HepG2 (cell line): Measurements from ENCODE around the gene ANKS3. TPM values are rescaled to one million over a fixed set of nuclear protein-coding genes. Genes with fewer than 3 reads are reported as not detected.

Source experiments
- ATAC-seq: fragments of 200-7000 bp; cut with Tn5 transposase; 3 replicates; pipeline ENCODE4 v1.9.1; 2020; ENCODE audit warnings: mild to moderate bottlenecking, moderate library complexity
- BruUV-seq: library from RNA; stranded (reverse); fragments of 400-500 nt; replicated peaks from 2 replicates; lab custom pipeline; 2021; lab: Mats Ljungman, UMichigan
- CTCF ChIA-PET: fragments of 300-600 bp; formaldehyde crosslinking; extraction: SDS; loops from one replicate; lab custom pipeline; 2021; ENCODE audit warnings: low total read pairs, inconsistent platforms, low intra/inter-chr PET ratio; lab: Yijun Ruan, JAX
- POLR2A ChIA-PET: fragments of 350-600 bp; sonication (Branson Sonifier 250); formaldehyde crosslinking; loops from one replicate; lab custom pipeline; 2020; ENCODE audit warnings: antibody characterized with exemption, inconsistent platforms; lab: Yijun Ruan, JAX
- DNase-seq: peaks from one replicate; pipeline ENCODE4 v3.0.0-alpha.2; 2015; ENCODE audit warnings: low spot score
- FAIRE-seq: peaks from 3 replicates; lab custom pipeline; 2011; peaks lifted over from hg19 to GRCh38; lab: Jason Lieb, UNC
- H2AFZ ChIP-seq: one replicate; pipeline ENCODE4 v1.6.1; 2011; ENCODE audit warnings: low read length, inconsistent platforms
- H3K27ac ChIP-seq: fragments of 300-600 bp; 3 replicates; pipeline ENCODE4 v1.8.0; 2011; ENCODE audit warnings: mixed run types, mild to moderate bottlenecking, mixed read lengths, low read length, inconsistent platforms; ENCODE audit not compliant: insufficient read depth; ENCODE audit errors: extremely low read length
- H3K27me3 ChIP-seq, 2 experiments: fragments of 200-600 bp in 1 of 2; 2 replicates in 1 of 2; 3 replicates in 1 of 2; pipeline versions ENCODE4 v1.6.0 to v1.8.0; 2011; ENCODE audit warnings: low read length in 2 of 2, mild to moderate bottlenecking in 2 of 2, moderate library complexity in 2 of 2, inconsistent platforms in 1 of 2; ENCODE audit not compliant: insufficient read depth in 2 of 2, control insufficient read depth in 1 of 2
- H3K36me3 ChIP-seq, 2 experiments: fragments of 200-600 bp in 1 of 2; replicated peaks in 1 of 2; 2 replicates in 1 of 2; 3 replicates in 1 of 2; pipeline versions ENCODE4 v1.5.1 to v1.8.0; 2011; ENCODE audit warnings: low read length in 2 of 2, inconsistent platforms in 1 of 2; ENCODE audit not compliant: insufficient read depth in 2 of 2, control insufficient read depth in 1 of 2
- H3K4me1 ChIP-seq: 2 replicates; pipeline ENCODE4 v1.5.1; 2012; ENCODE audit warnings: low read length, inconsistent platforms; ENCODE audit not compliant: insufficient read depth
- H3K4me2 ChIP-seq: 2 replicates; pipeline ENCODE4 v1.6.0; 2011; ENCODE audit warnings: low read depth, low read length, inconsistent platforms
- H3K4me3 ChIP-seq, 3 experiments: fragments of 200-600 bp in 1 of 3; sonication (generic), shearing (Covaris generic) in 1 of 3; replicated peaks in 1 of 3; 2 replicates each; pipeline ENCODE4 v1.5.1; 2011 to 2016; ENCODE audit warnings: low read length in 3 of 3, inconsistent platforms in 2 of 3, low read depth in 2 of 3, mild to moderate bottlenecking in 2 of 3, control low read depth in 1 of 3, mixed read lengths in 1 of 3; ENCODE audit not compliant: insufficient read depth in 1 of 3
- H3K79me2 ChIP-seq: one replicate; pipeline ENCODE4 v1.6.1; 2011; ENCODE audit warnings: low read length, inconsistent platforms; ENCODE audit not compliant: insufficient read depth
- H3K9ac ChIP-seq: 2 replicates; pipeline ENCODE4 v1.6.0; 2011; ENCODE audit warnings: mild to moderate bottlenecking, low read depth, low read length, inconsistent platforms; ENCODE audit not compliant: insufficient read depth
- H3K9me3 ChIP-seq: 2 replicates; pipeline ENCODE4 v1.5.1; 2012; ENCODE audit warnings: mild to moderate bottlenecking, low read length
- H4K20me1 ChIP-seq: 2 replicates; pipeline ENCODE4 v1.6.0; 2011; ENCODE audit warnings: inconsistent platforms, mild to moderate bottlenecking, low read length, moderate library complexity; ENCODE audit not compliant: insufficient read depth
- AGO2 ChIP-seq: fragments of 200-400 bp; formaldehyde crosslinking; optimal IDR thresholded peaks from 2 replicates; pipeline ENCODE3; 2017; ENCODE audit warnings: mild to moderate bottlenecking, low read depth, low read length, moderate library complexity
- ATF1 ChIP-seq: IDR thresholded peaks from 2 replicates; pipeline ENCODE4 v1.6.1; 2016; ENCODE audit warnings: mild to moderate bottlenecking, control low read depth
- LCORL ChIP-seq, 2 experiments: fragments of 450-650 bp in 1 of 2; sonication (generic) in 1 of 2; formaldehyde crosslinking in 1 of 2; IDR thresholded peaks; 2 replicates each; pipeline versions ENCODE4 v1.5.0 to v1.6.1; 2017 to 2020; ENCODE audit warnings: antibody characterized with exemption in 1 of 2, missing genetic modification reagents in 1 of 2
- PCBP1 ChIP-seq: fragments of 200-400 bp; formaldehyde crosslinking; IDR thresholded peaks from 2 replicates; pipeline ENCODE4 v1.6.1; 2017; ENCODE audit warnings: mild to moderate bottlenecking, low read depth, low read length, borderline replicate concordance
- POLR2A ChIP-seq, 2 experiments: IDR thresholded peaks; 2 replicates each; pipeline ENCODE4 v1.6.1; 2011; ENCODE audit warnings: low read depth in 2 of 2, low read length in 2 of 2, mild to moderate bottlenecking in 1 of 2, moderate library complexity in 1 of 2; ENCODE audit not compliant: insufficient read depth in 1 of 2
- PRDM4 ChIP-seq: sonication (generic); formaldehyde crosslinking; IDR thresholded peaks from 2 replicates; pipeline ENCODE4 v1.9.0; 2021; ENCODE audit warnings: missing genetic modification reagents, borderline replicate concordance
- RBFOX2 ChIP-seq: fragments of 200-400 bp; formaldehyde crosslinking; IDR thresholded peaks from 2 replicates; pipeline ENCODE4 v1.6.1; 2017; ENCODE audit warnings: low read depth, mild to moderate bottlenecking, low read length
- RBM22 ChIP-seq: fragments of 200-400 bp; formaldehyde crosslinking; optimal IDR thresholded peaks from 2 replicates; pipeline ENCODE3; 2017; ENCODE audit warnings: mild to moderate bottlenecking, low read length, moderate library complexity
- RFXANK ChIP-seq: IDR thresholded peaks from 2 replicates; pipeline ENCODE4 v1.6.1; 2016
- TERF1 ChIP-seq: sonication (generic); formaldehyde crosslinking; IDR thresholded peaks from 2 replicates; pipeline ENCODE4 v1.8.0; 2022; ENCODE audit warnings: mild to moderate bottlenecking, missing genetic modification reagents, moderate library complexity
- ZFX ChIP-seq: sonication (generic); formaldehyde crosslinking; IDR thresholded peaks from 2 replicates; pipeline ENCODE4 v1.4.0; 2020; ENCODE audit warnings: mild to moderate bottlenecking, low read depth, missing genetic modification reagents, moderate library complexity
- ZNF335 ChIP-seq: sonication (generic); formaldehyde crosslinking; IDR thresholded peaks from 2 replicates; pipeline ENCODE4 v1.4.0; 2020; ENCODE audit warnings: missing genetic modification reagents
- ZNF781 ChIP-seq: sonication (generic); formaldehyde crosslinking; IDR thresholded peaks from 2 replicates; pipeline ENCODE4 v1.5.1; 2020; ENCODE audit warnings: borderline replicate concordance, mild to moderate bottlenecking, missing genetic modification reagents; ENCODE audit errors: not compliant biosample characterization
- WGBS: methylation state at CpG from one replicate; pipeline ENCODE4 v1.1.6; 2017; ENCODE audit warnings: low lambda C conversion rate; 5-methylcytosine and 5-hydroxymethylcytosine counted together
- in situ Hi-C: cut with HindIII; loops from 2 replicates; pipeline ENCODE4 v1.10.0; 2017; ENCODE audit warnings: low pct_unique_long_range_greater_than_20kb; ENCODE audit not compliant: extremely low pct_ligation_motif_present
- intact Hi-C: fragments of 100-400 bp; cut with micrococcal nuclease; formaldehyde crosslinking; loops from one replicate; pipeline ENCODE4 v1.10.0; 2022; ENCODE audit not compliant: unreplicated experiment
- polyA plus RNA-seq, 8 experiments: library from polyadenylated mRNA; depleted of rRNA in 3 of 8; stranded (reverse) in 7 of 8; unstranded in 1 of 8; fragments of >200 nt; fragmentation: Illumina TruSeq in 4 of 8; extraction: Trizol in 4 of 8; gene quantifications; 2 replicates each; pipeline versions ENCODE4 v1.2.1 to v1.2.3, GENCODE V29; 2011 to 2016; ENCODE audit warnings: low read depth in 4 of 8, missing spikeins in 1 of 8, mixed read lengths in 1 of 8; ENCODE audit not compliant: insufficient read depth in 1 of 8
- total RNA-seq, 5 experiments: library from RNA; depleted of rRNA; stranded (reverse); fragments of >200 nt; fragmentation: Illumina TruSeq; extraction: Trizol; gene quantifications; 2 replicates each; pipeline ENCODE4 v1.2.3, GENCODE V29; 2016; ENCODE audit warnings: low read depth in 1 of 5

ANKS3 gene
- total and polyA plus RNA-seq, 2 of the 13 experiments (the other 11 are each of a cell fraction or from before 2014, with no cell fraction given) = 11.4 to 15.9 TPM

DNA sequence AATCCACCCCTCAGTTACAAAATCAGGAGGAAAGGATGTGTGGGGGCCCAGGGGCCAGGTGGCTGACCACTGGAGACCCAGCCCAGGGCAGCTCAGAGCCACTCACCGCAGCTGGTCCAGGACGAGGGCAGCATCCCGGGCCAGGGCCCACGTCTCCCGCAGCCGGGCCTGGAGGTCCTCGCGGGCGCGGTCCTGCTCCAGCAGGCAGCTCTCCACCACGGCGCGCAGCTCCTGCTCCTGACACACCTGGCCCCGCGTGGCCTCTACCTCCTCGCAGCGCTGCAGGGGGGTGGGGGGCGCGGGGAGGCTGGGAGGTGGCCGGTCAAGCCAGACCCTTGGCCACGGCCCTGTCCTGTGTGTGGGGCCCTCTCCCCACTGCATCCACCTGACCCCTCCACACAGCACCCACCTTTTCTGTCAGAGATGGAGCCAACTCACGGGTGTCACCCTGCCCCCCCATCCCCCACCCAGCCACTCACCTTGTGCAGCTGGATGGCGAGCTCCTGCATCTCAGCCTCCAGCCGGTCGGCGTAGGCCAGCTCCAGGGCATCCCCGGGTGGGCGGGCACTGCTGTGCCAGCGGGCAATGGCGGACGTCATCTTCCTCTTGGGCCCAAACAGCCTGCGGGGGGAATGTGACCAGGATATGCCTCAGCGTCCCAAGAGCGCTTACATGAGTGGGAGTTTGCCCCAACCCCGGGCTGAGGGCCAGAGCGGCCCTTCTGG, 35.6 kb downstream of the ANKS3 start:
- BruUV-seq = no TSS peak
- H3K4me3 ChIP-seq = no peak overlapping the region
- ChIA-PET POLR2A (interaction anchor here (1.4 kb wide), 1 partner anchor 70 kb away, joined by 3 read pairs; no protein-coding TSS in a partner anchor), CTCF (no interaction called here)
- H2AFZ ChIP-seq = no peak overlapping the region
- no peaks in the 10 kb centered on the region for H3K27me3 ChIP-seq
- H3K79me2 ChIP-seq = peaks cover 3% of the 10 kb centered on the region
- H4K20me1 ChIP-seq = no peaks in the 10 kb centered on the region
- H3K27ac ChIP-seq = no peak overlapping the region
- FAIRE-seq = no peak
- H3K36me3 ChIP-seq = peaks cover 29 to 55% of the 10 kb centered on the region in 2 experiments
- TF ChIP-seq AGO2 = peak; percentile 82
- no peak for TF ChIP-seq LCORL (IDR thresholded peaks at IDR 0.05)
- TF ChIP-seq LCORL (CRISPR knock-in tag; IDR thresholded peaks at IDR 0.05) = no peak
- peak; percentile 49; the same call in 1 of the 2 replicates for TF ChIP-seq RBFOX2
- ATAC-seq = no peak
- H3K4me2 ChIP-seq = no peak overlapping the region
- intact Hi-C loops (no loop called here), in situ Hi-C loops (no loop called here)
- no peak for DNase-seq
- WGBS = 100% methylated on average over 2 of the region's 36 CpGs
- H3K9me3 ChIP-seq = no peaks in the 10 kb centered on the region
- H3K9ac ChIP-seq = no peak overlapping the region
- peaks cover 42% of the 10 kb centered on the region for H3K4me1 ChIP-seq

GRCh38 chr16:4697848-4698291, 36.2 kb downstream of the ANKS3 start:
- no peak overlapping the region for H2AFZ ChIP-seq
- H3K79me2 ChIP-seq = peaks cover 3% of the 10 kb centered on the region
- H3K36me3 ChIP-seq = peaks cover 29 to 55% of the 10 kb centered on the region in 2 experiments
- H4K20me1 ChIP-seq = no peaks in the 10 kb centered on the region
- intact Hi-C loops = no loop called here
- H3K4me1 ChIP-seq = peaks cover 38% of the 10 kb centered on the region
- ChIA-PET CTCF (no interaction called here), POLR2A (interaction anchor here (1.3 to 1.4 kb wide), 2 partner anchors 71 to 82 kb away, joined by 3 read pairs; no protein-coding TSS in a partner anchor)
- FAIRE-seq (no peak), DNase-seq (no peak), ATAC-seq (no peak)
- no peak overlapping the region for H3K4me2 ChIP-seq
- no peaks in the 10 kb centered on the region for H3K27me3 ChIP-seq
- 81% methylated on average over 4 of the region's 9 CpGs for WGBS
- H3K4me3 ChIP-seq = no peak overlapping the region
- in situ Hi-C loops = no loop called here
- no TSS peak for BruUV-seq
- H3K9ac ChIP-seq = no peak overlapping the region
- H3K9me3 ChIP-seq = no peaks in the 10 kb centered on the region
- peak overlapping the region; percentile 31 for H3K27ac ChIP-seq
- TF ChIP-seq ZNF335 (CRISPR knock-in tag) = no peak
- peak in 1 of 2 experiments; percentile 7; a peak in 1 of 4 replicates for TF ChIP-seq POLR2A (IDR thresholded peaks at IDR 0.05; ENCODE audit: insufficient read depth in 1 of 2, low read depth in 2 of 2, low read length in 2 of 2)
- TF ChIP-seq RBM22 = peak; percentile 33
- no peak for TF ChIP-seq ATF1 (CRISPR knock-in tag)
- no peak for TF ChIP-seq RFXANK (CRISPR knock-in tag)
- TF ChIP-seq PCBP1 = no peak
- peak; percentile 36 for TF ChIP-seq AGO2
- TF ChIP-seq ZFX (CRISPR knock-in tag) = 0 out of 2 replicates have a peak, but pooled peaks have one; percentile 10
- TF ChIP-seq TERF1 = no peak
- no peak for TF ChIP-seq ZNF781 (CRISPR knock-in tag)
- TF ChIP-seq PRDM4 (CRISPR knock-in tag) = no peak
